ENCODE results near the gene STK11IP.
"Not testable (repeated sequence)": the region's sequence is repeated elsewhere in the genome, so short reads cannot be mapped to it uniquely, and the experiment has no call there.

Gene STK11IP

DNA sequence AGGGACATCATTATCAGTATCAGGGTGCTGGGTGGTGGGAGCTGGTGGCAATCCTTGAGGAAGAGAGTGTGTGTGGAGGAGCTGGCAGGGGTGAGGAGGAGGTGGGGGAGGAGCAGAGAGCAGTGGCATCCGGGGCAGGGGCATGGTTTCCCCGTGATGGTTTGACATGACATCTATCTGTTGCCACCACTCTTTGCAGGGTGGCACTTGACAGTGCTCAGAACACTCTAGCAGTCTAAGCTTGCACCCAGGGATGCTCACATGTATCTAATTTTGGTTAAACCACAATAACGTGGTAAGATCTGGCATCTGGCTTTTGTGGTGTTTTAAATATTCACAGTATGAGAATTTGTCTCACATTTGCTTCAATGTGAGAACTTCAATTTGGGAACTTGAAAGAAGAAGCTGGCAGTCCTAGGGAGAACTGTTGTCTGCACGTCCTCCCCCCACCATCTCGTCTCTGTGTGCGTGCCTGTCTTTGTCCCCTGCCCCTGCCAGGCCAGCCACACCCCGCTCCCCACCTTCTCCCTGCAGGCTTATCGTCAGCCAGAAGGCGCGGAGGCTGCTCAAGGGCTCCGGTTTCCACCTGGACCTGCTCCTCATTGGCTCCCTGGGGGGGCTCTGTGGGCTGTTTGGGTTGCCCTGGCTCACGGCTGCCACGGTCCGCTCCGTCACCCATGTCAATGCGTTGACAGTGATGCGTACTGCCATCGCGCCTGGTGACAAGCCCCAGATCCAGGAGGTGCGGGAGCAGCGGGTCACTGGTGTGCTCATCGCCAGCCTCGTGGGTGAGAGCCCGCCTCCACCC lies 41.5 kb downstream of the STK11IP start:
- in situ Hi-C loops (cut with HindIII; ENCODE audit: low pct_ligation_motif_present, low pct_unique_long_range_greater_than_20kb, low sequenced_read_pairs) = no loop called here
- DNase-seq = no peak

DNA sequence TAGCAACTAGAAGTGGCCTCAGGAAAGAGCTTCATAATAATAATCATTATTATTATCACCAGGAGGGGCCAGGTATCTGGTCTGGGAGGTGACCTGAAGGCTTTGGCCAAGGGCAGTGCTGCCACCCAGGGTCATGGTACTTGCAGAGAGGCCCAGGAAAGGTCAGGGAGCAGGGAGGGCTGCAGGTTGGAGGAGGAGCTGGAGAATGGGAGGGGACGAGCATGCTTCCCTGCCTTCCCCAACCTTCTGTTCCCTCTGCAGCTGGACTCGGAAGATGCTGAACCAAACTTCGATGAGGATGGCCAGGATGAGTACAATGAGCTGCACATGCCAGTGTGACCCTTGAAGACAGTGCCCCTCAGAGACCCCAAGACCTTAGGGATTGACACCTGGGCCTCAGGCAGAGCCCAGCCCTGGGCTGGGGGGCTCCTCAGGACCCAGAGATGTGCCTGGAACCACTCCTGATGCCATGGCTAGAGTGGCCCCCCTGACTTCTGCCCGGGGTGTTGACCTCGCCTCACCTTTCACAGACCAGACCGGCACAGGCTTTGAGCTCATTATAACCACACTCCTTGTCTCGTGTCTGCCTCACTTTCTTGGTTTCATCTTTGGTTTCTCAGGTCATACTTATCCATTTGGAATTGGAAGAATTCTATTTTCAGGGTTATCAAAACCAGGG lies 43.9 kb downstream of the STK11IP start:
- in situ Hi-C loops (cut with HindIII; ENCODE audit: low pct_ligation_motif_present, low pct_unique_long_range_greater_than_20kb, low sequenced_read_pairs) = no loop called here
- no peak for DNase-seq

DNA sequence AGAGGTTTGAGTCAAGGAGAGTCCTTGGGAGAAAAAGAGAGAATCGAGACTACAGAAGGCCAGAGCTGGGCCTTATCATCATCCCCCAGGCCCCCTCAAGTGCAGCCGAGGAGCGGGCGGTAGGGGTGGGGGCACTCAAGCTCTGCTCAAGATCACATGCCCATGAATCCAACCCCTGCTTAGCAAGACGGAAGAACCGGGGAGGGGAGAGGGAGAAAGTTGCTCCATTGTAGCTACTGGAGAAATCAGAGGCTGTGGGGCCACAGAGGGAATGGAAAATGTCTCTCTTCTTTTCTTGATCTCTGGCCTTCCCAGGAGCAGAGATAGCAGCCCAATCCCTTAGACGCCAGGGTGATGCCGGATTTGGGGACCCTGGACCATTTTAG lies 44.4 kb downstream of the STK11IP start:
- no peak for DNase-seq
- in situ Hi-C loops (cut with HindIII; ENCODE audit: low pct_ligation_motif_present, low pct_unique_long_range_greater_than_20kb, low sequenced_read_pairs) = no loop called here

DNA sequence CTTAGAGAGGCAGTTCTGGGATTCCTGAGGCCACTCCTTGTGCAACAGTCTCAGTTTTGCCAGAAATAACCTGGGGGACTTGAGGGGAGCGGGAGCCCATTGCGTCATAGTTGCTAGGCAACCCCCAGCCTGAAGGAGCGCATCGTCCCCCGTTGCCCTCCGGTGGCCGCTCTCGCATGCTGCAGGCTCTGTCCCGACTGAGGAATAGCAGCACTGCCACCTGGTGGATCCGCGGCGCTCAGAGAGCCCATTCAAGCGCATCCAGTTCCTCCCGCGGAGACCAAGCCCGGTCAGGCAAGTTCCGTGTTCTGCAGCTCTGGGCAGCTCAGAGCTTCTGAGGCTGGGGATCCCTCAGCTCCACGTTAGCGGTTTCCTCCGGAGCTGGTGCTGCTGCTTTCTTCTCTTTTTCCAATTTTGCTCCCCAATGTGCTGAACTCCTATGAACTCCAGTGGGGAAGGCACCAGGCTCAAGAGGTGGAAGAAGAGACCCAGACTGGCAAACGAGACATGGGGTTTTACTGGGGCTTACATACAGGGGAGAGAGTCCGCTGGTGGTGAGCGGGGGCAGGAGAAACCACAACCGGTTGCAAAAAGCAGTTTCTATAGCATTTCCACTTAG lies 44.9 kb downstream of the STK11IP start:
- in situ Hi-C loops (cut with HindIII; ENCODE audit: low pct_ligation_motif_present, low pct_unique_long_range_greater_than_20kb, low sequenced_read_pairs) = no loop called here
- peak; percentile 95 for DNase-seq

DNA sequence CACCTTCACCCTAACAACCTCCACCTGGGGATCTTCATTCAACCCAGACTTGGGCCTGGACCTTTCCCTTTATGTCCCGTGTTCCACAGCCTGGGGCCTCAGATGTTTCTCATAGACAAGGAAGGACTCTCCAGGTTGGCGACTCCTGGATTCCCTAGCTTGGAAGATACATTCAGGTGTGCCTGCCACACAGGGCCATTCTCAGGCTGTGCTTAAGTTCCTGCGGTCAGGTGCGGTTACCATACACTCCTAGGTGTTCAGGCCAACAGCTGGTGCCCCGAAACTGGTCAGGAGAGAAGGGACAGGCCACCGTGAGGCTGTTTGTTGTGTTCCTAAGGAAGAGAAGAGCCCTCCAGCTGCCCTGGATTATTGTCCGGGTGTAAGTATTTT lies 45.4 kb downstream of the STK11IP start:
- no peak for DNase-seq
- in situ Hi-C loops (cut with HindIII; ENCODE audit: low pct_ligation_motif_present, low pct_unique_long_range_greater_than_20kb, low sequenced_read_pairs) = no loop called here

DNA sequence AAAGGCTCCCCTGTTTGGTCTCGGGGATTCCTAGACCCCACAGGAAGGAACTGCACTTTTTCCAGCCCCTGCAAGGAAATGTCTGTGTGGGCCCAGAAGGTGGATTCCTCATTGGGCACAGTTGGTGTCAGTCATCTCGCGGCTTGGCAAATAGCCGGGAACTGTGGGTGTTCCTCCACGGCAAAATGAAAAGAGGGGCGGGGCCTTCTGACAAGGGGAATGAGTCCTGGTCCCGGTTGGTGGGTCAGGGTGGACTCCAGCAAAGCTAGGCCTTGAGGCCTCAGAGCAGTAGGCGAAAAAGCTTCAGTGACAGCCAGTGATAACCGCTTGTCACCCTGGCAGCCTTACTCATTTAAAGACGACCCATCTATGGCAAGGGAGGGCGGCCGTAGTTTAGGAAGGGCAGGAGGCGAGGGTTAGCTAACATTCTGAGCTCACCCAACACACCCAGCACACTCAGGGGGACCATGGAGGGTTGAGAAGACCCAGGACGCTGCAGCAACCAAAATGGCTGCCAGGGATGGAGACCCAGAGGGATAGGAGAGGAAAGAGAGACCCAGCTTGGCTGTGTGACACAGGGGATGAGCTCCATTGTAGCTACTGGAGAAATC lies 46.2 kb downstream of the STK11IP start:
- no peak for DNase-seq
- in situ Hi-C loops (cut with HindIII; ENCODE audit: low pct_ligation_motif_present, low pct_unique_long_range_greater_than_20kb, low sequenced_read_pairs) = no loop called here

DNA sequence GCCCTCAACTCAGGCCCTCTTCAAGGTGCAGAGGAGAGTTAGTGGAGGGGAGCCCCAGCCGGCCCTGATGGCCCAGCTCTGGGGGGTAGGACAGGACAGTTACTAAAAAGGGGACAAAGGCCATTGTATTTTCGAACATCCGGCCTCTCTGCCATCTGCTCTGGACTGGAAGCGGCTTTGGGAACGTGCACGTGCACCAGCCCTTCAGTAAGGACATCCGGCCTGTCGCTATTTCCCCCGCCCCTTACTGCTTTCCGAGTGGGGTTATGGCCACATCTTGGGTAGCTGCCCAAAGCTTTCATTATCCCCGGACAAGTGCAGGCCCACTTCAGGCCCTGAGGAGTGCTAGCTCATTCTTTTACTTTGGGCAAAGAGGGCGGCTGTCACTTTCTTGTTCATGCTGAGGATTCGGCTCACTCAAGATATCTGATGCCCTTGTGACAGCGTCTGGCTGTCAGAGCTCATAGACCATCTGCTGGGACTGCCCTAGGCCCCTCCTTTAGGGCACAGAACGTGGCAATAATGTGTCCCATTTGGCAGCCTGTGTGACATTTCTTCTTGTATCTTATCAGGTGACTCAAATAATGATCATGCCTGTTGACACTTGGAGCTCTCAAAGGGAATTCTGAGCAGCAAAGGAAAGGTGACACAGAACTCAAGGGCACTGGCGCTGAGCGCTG lies 47.3 kb downstream of the STK11IP start:
- in situ Hi-C loops (cut with HindIII; ENCODE audit: low pct_ligation_motif_present, low pct_unique_long_range_greater_than_20kb, low sequenced_read_pairs) = no loop called here
- no peak for DNase-seq

DNA sequence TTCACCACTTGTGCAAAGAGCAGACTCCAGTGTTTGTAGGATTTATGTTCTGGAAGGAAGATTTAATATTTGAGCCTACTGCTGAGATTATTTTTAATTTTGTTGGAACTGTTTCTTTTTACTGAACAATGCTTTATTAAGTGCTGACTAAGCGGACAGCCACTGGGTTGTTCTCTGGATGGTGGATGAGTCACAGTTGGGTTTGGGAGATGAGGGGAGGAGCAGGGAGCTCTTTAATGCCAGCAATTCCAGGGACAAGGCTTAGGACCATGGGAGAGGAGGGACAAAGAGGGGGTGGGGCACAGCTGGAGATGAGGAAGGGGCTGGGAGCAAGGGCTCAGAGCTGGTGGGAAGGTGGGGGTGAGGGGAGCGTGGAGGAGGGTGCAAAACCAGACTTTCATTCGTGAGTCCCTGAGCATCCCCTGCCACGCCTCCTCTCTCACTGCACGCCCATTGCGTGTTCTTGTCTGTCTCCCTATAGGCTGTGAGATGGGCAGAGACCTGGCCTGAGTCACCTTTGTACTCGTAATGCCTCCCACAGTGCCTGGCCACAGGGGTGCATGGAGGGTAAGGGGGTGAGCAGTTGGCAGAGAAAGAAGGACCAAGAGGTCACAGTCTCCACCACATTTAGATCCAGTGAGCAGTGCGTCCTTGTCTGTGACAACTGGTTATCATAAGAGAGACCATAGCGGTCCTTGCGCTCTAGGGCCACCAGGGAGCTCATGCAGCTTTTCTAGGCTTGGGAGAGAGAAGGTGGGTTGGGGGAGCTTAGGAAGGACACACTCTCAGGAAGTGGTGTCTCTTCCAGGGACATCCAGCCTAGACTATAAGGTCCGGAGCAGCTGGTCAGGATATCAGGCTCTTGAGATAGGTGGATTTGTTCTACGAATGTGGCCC lies 48.2 kb downstream of the STK11IP start:
- DNase-seq = peak; percentile 75
- in situ Hi-C loops (cut with HindIII; ENCODE audit: low pct_ligation_motif_present, low pct_unique_long_range_greater_than_20kb, low sequenced_read_pairs) = no loop called here

DNA sequence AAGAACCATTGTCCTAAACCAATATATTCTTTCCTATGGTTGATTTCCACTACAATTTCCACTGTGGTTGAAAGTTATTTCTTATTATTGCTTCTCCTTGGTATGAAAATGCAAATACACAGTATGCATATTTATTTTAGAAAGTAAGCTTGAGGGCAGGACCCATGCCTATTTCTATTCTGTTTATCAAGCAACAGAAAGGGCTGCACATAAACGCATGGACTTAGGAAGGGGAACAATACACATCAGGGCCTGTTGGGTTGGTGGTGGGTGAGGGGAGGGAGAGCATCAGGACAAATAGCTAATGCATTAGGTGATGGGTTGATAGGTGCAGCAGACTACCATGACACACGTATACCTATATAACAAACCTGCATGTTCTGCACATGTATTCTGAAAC lies 50.5 kb downstream of the STK11IP start:
- in situ Hi-C loops (cut with HindIII; ENCODE audit: low pct_ligation_motif_present, low pct_unique_long_range_greater_than_20kb, low sequenced_read_pairs) = no loop called here
- DNase-seq = no peak

DNA sequence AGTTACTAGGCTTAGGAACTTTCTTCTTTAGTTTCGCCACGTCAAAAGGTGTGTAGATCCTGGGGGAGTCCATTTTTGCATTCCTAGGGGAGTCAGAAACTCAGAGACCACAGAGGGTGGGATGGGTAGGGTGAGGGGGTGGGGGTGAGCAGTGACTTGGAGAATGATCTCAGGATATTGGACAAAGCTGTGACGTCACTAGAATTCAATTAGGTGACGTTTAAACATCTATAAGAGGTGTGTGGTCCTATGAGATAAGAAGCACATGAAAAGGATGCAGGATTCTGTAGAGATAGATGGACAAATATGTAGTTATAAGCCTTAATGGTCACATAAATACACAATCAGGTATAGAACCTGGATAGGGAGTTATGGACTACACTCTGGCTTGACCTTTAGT lies 51.3 kb downstream of the STK11IP start:
- in situ Hi-C loops (cut with HindIII; ENCODE audit: low pct_ligation_motif_present, low pct_unique_long_range_greater_than_20kb, low sequenced_read_pairs) = no loop called here
- DNase-seq = no peak

DNA sequence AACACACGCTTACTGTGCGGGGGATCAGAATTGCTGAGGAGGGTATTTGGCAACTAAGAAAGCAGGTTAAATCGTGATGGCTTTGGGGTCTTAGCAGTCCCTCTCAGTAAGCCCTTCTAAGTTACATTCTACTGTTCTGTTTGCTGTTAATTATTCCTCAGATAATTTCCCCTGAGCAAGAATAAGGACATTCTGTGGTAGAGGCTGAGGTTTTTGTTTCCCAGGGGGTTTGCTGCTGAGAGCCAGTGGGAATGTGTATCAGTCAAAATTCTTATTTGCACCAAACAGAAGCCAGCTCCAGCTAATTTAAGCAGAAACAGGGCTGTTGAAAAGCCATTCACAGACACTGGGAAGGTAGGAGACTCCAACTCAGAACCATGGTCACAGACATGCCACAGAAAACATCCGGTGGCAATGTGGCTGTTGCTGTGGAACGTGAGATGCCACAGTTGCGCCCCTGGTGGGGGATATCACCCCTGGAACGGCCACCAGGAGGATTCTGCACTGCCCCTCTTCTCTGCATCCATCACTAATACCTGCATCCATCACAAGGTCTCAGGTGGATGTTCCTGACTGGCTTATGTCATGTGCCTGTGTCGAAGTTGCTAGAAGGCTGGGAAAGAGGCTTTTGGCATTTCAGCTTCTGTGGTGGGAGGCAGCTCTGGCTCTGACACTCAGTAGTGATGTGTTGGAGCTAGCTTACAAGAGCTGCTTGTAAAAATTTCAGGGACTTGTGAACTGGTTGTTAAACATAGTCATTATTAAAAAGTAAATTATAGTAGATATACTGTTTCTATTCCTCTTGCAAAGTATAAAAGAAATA lies 53.0 kb downstream of the STK11IP start:
- in situ Hi-C loops (cut with HindIII; ENCODE audit: low pct_ligation_motif_present, low pct_unique_long_range_greater_than_20kb, low sequenced_read_pairs) = no loop called here
- no peak for DNase-seq

DNA sequence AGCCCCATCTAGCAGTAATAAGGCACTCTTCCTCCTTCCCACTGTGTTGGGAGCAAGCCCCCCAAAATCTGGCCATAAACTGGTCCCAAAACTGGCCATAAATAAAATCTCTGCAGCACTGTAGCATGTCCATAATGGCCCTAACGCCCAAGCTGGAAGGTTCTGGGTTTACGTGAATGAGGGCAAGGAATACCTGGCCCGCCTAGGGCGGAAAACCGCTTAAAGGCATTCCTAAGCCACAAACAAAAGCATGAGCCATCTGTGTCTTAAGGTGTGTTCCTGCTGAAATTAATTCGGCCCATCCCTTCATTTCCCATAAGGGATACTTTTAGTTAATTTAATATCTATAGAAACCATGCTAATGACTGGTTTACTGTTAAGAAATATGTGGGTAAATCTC lies 54.0 kb downstream of the STK11IP start:
- in situ Hi-C loops (cut with HindIII; ENCODE audit: low pct_ligation_motif_present, low pct_unique_long_range_greater_than_20kb, low sequenced_read_pairs); DNase-seq: not testable (repeated sequence)

DNA sequence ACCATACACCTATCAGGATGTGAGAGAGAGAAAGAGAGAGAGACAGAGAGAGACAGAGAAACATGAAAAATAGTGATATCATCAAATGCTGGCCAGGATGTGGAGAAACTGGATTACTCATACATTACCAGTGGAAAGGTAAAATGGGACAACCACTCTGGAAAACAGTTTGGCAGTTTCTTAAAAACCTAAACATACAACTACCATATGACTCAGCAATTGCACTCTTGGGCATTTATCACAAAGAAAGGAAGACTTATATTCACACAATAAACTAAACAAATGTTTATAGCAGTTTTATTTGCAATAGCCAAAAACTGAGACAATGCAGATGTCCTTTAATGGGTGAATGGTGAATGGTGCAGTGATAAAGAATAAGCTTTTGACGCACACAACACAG lies 58.9 kb downstream of the STK11IP start:
- in situ Hi-C loops (cut with HindIII; ENCODE audit: low pct_ligation_motif_present, low pct_unique_long_range_greater_than_20kb, low sequenced_read_pairs) = no loop called here
- DNase-seq = no peak

DNA sequence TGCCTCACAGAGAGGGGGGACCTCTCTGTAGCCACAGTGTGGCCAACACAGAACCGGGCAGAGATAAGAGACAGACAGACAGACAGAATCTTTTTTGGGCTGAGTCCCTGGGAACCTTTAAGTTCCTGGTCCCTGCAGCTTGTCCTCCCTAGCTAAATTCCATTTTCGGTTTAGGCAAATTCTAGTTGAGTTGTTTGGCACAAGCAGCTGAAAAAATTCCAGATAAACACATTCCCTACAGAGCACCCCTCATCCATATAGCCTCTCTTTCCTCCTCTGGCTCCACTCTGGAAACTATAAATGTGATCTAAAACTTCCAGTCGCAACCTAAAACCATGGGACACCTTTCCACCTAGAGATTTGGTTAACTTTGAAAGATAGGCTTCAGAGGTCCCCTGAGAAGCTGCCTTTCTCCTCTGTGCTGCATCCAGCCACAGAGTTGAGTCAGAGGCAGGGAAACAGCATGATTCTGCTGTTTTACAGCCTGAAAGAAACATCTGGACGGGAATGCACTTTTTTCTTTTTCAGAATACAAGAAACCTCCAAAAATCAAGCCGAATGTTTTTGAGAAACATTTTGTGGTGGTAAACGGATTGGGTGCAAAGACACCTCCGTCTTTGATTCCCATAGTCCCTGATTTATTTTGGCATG lies 60.7 kb downstream of the STK11IP start:
- no peak for DNase-seq
- in situ Hi-C loops (cut with HindIII; ENCODE audit: low pct_ligation_motif_present, low pct_unique_long_range_greater_than_20kb, low sequenced_read_pairs) = no loop called here

DNA sequence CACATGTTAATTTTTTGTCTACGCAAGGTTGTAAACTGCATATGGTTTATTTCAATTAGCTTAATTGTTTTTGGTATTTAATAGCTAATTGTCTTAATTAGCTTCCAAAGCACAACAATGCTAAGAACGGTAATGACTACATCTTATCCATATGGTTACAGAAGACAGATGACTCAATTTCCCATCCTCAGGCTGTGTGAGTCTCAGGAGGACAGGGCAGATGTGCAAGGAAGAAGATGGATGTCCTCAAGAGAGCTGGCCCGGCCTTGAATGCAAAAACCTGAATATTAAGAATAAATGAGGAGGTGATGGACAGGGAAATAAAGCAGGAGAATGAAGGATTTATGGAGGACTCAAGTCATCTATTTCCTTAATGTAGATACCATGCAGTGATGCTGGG lies 61.2 kb downstream of the STK11IP start:
- in situ Hi-C loops (cut with HindIII; ENCODE audit: low pct_ligation_motif_present, low pct_unique_long_range_greater_than_20kb, low sequenced_read_pairs) = no loop called here

DNA sequence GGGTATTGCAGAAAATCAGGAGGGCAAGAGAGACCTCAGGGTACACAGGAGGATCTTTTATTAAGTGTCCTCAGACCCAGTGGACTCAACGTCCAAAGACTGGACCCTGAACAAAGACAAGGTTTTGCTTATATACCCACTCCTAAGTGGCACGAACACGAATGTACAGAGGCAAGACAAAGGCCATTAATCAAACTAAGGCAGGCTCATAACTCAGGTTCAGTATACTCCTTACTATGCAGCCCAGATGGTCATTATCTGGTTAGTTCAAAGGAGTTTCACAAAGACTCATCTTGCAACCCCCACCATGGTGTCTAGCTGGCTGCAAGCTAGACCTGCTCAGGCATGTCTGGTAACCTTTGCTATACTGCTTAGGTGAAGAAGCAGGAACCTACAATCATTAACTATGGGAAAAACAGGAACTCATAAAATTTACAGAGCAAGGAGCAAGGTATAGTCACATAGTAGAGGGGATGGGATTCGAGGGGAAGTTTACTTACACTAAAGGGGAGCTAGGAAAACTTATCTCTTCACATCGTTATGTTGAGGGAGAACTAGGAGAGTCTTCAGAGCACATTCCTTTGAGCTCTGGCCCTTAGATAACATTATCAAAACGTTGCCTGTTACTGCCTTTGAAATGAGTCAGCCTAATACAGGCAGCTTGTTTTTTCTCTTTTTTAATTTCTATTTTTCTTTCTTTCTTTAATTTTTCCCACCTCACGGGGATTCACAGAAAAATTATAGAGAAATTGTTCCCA lies 63.7 kb downstream of the STK11IP start:
- in situ Hi-C loops (cut with HindIII; ENCODE audit: low pct_ligation_motif_present, low pct_unique_long_range_greater_than_20kb, low sequenced_read_pairs) = no loop called here

More for the DNA sequence above, 61.2 kb downstream of the STK11IP start:
- no peak for DNase-seq

More for the DNA sequence above, 63.7 kb downstream of the STK11IP start:
- no peak for DNase-seq

Data from ACHN (cell line).